ENCODE results near the gene OR51V1.

The OR51V1 gene

GRCh38 chr11:5223686-5224085, 23.2 kb upstream of the OR51V1 start:
- Histone ChIP-seq H2AFZ (ENCODE audit: low read depth) (no peak overlapping the region), H3K9ac (no peak overlapping the region), H3K79me2 (ENCODE audit: insufficient read depth, low read depth) (no peaks in the 10 kb centered on the region), H3K4me3 (IDR thresholded peaks at IDR 0.05; ENCODE audit: insufficient read depth, low read depth, low read length) (no peak overlapping the region), H3K27ac (no peak overlapping the region), H3K4me1 (ENCODE audit: low read depth, poor library complexity, severe bottlenecking) (peaks cover 24% of the 10 kb centered on the region), H3K4me2 (no peak overlapping the region), H3K36me3 (ENCODE audit: insufficient read depth) (no peaks in the 10 kb centered on the region), H3K27me3 (ENCODE audit: insufficient read depth, low read depth) (no peaks in the 10 kb centered on the region), H4K20me1 (ENCODE audit: insufficient read depth) (no peaks in the 10 kb centered on the region)
- TF ChIP-seq CTCF (conservative IDR thresholded peaks at IDR 0.05; ENCODE audit: low read depth, low read length), result no peak

GRCh38 chr11:5223146-5223545, 22.7 kb upstream of the OR51V1 start:
- Histone ChIP-seq H2AFZ (ENCODE audit: low read depth) (no peak overlapping the region), H3K27ac (no peak overlapping the region), H3K79me2 (ENCODE audit: insufficient read depth, low read depth) (no peaks in the 10 kb centered on the region), H3K4me1 (ENCODE audit: low read depth, poor library complexity, severe bottlenecking) (peaks cover 20% of the 10 kb centered on the region), H3K4me3 (IDR thresholded peaks at IDR 0.05; ENCODE audit: insufficient read depth, low read depth, low read length) (no peak overlapping the region), H3K27me3 (ENCODE audit: insufficient read depth, low read depth) (no peaks in the 10 kb centered on the region), H3K36me3 (ENCODE audit: insufficient read depth) (no peaks in the 10 kb centered on the region), H4K20me1 (ENCODE audit: insufficient read depth) (no peaks in the 10 kb centered on the region), H3K4me2 (no peak overlapping the region), H3K9ac (no peak overlapping the region)
- no peak for TF ChIP-seq CTCF (conservative IDR thresholded peaks at IDR 0.05; ENCODE audit: low read depth, low read length)

GRCh38 chr11:5210376-5210885, 9.9 kb upstream of the OR51V1 start:
- H3K79me2 ChIP-seq (ENCODE audit: insufficient read depth, low read depth), result no peaks in the 10 kb centered on the region
- no peak overlapping the region for H2AFZ ChIP-seq (ENCODE audit: low read depth)
- no peak overlapping the region for H3K4me3 ChIP-seq (IDR thresholded peaks at IDR 0.05; ENCODE audit: insufficient read depth, low read depth, low read length)

GRCh38 chr11:5204787-5205186, 4.3 kb upstream of the OR51V1 start:
- Histone ChIP-seq H3K9ac (no peak overlapping the region), H4K20me1 (ENCODE audit: insufficient read depth) (no peaks in the 10 kb centered on the region), H3K4me1 (ENCODE audit: low read depth, poor library complexity, severe bottlenecking) (no peaks in the 10 kb centered on the region), H3K27me3 (ENCODE audit: insufficient read depth, low read depth) (no peaks in the 10 kb centered on the region), H3K4me3 (IDR thresholded peaks at IDR 0.05; ENCODE audit: insufficient read depth, low read depth, low read length) (no peak overlapping the region), H3K79me2 (ENCODE audit: insufficient read depth, low read depth) (no peaks in the 10 kb centered on the region), H3K27ac (no peak overlapping the region), H2AFZ (ENCODE audit: low read depth) (no peak overlapping the region), H3K36me3 (ENCODE audit: insufficient read depth) (no peaks in the 10 kb centered on the region), H3K4me2 (no peak overlapping the region)
- peak; percentile 72 for TF ChIP-seq CTCF (conservative IDR thresholded peaks at IDR 0.05; ENCODE audit: low read depth, low read length)

More at GRCh38 chr11:5210376-5210885, 9.9 kb upstream of the OR51V1 start:
- no peaks in the 10 kb centered on the region for H4K20me1 ChIP-seq (ENCODE audit: insufficient read depth)
- no peak overlapping the region for H3K4me2 ChIP-seq
- no peaks in the 10 kb centered on the region for H3K4me1 ChIP-seq (ENCODE audit: low read depth, poor library complexity, severe bottlenecking)
- TF ChIP-seq CTCF (conservative IDR thresholded peaks at IDR 0.05; ENCODE audit: low read depth, low read length), result no peak
- H3K36me3 ChIP-seq (ENCODE audit: insufficient read depth), result no peaks in the 10 kb centered on the region
- H3K9ac ChIP-seq, result no peak overlapping the region
- H3K27ac ChIP-seq, result no peak overlapping the region
- H3K27me3 ChIP-seq (ENCODE audit: insufficient read depth, low read depth), result no peaks in the 10 kb centered on the region

Measured in KMS-11 (cell line).